ENCODE results near the gene AIMP1. TPM values are rescaled to one million over a fixed set of nuclear protein-coding genes. Genes with fewer than 3 reads are reported as not detected.
"Not testable (repeated sequence)": the region's sequence is repeated elsewhere in the genome, so short reads cannot be mapped to it uniquely, and the experiment has no call there.

AIMP1 gene
- total RNA-seq, 2 experiments from 2014 or later: 49.5 to 52.4 TPM

DNA sequence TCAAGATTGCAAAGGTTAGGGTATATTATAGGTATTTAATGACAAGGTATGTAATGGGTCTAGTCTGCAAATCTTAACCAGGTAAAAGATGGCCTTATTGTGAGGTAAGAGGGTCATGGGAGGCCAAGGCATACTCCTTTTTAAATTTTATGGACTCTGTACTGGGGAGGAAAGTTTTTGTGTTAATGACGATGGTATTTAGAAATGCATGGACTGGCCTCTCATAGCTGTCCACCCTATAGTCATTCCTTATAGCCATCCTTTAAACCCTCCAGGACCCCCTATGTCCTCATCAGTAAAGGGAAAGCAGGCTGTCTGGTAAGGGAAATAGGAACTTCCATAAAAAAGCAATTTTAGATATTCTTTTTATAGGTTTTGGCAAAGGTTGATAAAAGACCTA is 1.5 kb downstream of the AIMP1 start:
- Mint-ChIP-seq H3K36me3 (ENCODE audit: low read depth) (peaks cover 27% of the 10 kb centered on the region), H3K4me3 (no peak overlapping the region), H3K4me1 (peaks cover 39% of the 10 kb centered on the region), H3K27me3 (no peaks in the 10 kb centered on the region), H3K9me3 (no peaks in the 10 kb centered on the region), H3K27ac (no peak overlapping the region)
- ChIA-PET CTCF (no interaction called here), POLR2A (no interaction called here)
- no peak for DNase-seq

DNA sequence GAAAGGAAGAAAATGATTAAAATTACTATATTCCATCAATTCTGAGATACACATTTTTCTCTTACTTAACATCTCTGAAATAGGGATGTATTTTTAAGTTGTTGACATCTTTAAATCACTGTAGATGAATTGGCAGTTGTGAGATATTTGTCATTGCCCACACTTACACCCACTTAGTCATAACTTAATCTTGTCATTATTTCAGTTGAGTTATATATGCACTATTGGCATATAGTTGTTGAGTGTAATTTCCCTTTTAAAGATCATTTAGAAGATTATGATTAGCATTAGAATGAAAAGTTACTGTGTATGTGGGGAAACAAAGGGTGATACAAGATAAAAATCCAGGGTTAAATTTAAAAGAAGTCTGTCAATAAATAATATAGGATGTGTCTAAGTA is 2.2 kb downstream of the AIMP1 start:
- Mint-ChIP-seq H3K27me3 (no peaks in the 10 kb centered on the region), H3K4me3 (no peak overlapping the region), H3K36me3 (ENCODE audit: low read depth) (peaks cover 29% of the 10 kb centered on the region), H3K9me3 (no peaks in the 10 kb centered on the region), H3K4me1 (peaks cover 37% of the 10 kb centered on the region), H3K27ac (no peak overlapping the region)
- no peak for DNase-seq
- CTCF ChIA-PET: no interaction called here
- POLR2A ChIA-PET: no interaction called here

DNA sequence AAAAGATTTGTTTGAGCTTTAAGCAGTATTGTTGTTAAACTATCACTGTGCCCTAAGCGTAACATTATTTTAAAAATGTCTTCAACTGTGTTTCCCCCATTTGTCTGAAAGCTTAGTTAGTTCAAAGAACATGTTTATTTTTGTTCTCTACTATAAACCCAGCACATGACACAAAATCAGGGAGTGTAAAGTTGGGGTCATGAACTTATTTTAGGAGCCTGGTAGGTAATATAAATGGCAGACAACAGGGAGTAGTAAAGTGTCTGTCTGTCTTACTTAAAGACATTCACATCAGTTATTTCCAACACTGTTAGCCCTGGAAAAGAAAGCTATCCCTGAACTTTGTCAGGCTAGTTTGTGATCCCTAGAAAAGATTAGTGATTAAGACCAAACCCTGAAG is 3.9 kb downstream of the AIMP1 start:
- no peak for DNase-seq
- Mint-ChIP-seq H3K36me3 (ENCODE audit: low read depth) (peaks cover 29% of the 10 kb centered on the region), H3K27ac (no peak overlapping the region), H3K4me3 (no peak overlapping the region), H3K9me3 (no peaks in the 10 kb centered on the region), H3K4me1 (peaks cover 24% of the 10 kb centered on the region), H3K27me3 (no peaks in the 10 kb centered on the region)
- POLR2A ChIA-PET: no interaction called here
- CTCF ChIA-PET: interaction anchor here (1.3 kb wide), 1 partner anchor 8 kb away, joined by 5 read pairs; no protein-coding TSS in a partner anchor

DNA sequence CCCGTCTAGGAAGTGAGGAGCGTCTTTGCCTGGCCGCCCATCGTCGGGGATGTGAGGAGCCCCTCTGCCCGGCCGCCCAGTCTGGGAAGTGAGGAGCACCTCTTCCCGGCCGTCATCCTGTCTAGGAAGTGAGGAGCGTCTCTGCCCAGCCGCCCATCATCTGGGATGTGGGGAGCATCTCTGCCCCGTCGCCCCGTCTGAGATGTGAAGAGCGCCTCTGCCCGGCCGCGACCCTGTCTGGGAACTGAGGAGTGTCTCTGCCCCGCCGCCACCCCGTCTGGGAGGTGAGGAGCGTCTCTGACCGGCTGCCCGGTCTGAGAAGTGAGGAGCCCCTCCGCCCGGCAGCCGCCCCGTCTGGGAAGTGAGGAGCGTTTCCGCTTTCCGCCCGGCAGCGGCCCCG is 4.8 kb downstream of the AIMP1 start:
- H3K9me3 Mint-ChIP-seq, H3K27me3 Mint-ChIP-seq, H3K27ac Mint-ChIP-seq, DNase-seq, POLR2A ChIA-PET, CTCF ChIA-PET, H3K4me3 Mint-ChIP-seq: not testable (repeated sequence)
- Mint-ChIP-seq H3K36me3 (ENCODE audit: low read depth) (peaks cover 31% of the 10 kb centered on the region), H3K4me1 (peaks cover 22% of the 10 kb centered on the region)

DNA sequence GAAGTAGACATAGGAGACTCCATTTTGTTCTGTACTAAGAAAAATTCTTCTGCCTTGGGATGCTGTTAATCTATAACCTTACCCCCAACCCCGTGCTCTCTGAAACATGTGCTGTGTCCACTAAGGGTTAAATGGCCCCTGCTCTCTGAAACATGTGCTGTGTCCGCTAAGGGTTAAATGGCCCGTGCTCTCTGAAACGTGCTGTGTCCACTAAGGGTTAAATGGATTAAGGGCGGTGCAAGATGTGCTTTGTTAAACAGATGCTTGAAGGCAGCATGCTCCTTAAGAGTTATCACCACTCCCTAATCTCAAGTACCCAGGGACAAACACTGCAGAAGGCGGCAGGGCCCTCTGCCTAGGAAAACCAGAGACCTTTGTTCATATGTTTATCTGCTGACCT is 5.5 kb downstream of the AIMP1 start:
- Mint-ChIP-seq H3K4me1 (peaks cover 22% of the 10 kb centered on the region), H3K36me3 (ENCODE audit: low read depth) (peaks cover 35% of the 10 kb centered on the region)
- CTCF ChIA-PET, H3K4me3 Mint-ChIP-seq, DNase-seq, H3K9me3 Mint-ChIP-seq, POLR2A ChIA-PET, H3K27me3 Mint-ChIP-seq, H3K27ac Mint-ChIP-seq: not testable (repeated sequence)

DNA sequence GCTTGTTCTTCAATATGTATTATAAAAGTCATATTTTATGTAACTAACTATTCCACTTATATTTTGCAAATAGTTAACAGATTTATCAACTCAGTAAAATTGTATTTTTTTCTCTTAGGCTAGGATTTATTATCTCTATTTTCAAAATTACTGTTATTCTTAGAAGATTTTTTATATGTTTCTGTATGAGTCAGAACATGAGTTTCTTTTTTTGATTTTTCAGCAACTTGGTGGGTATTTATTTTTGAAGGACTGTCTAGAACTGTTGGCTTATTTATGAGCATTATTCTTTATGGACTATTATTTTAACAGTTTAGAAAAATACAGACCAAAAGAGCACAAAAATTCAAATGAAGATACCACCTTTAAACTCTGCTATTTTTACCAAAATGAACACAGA is 6.8 kb downstream of the AIMP1 start:
- ChIA-PET POLR2A (no interaction called here), CTCF (no interaction called here)
- DNase-seq: no peak
- H3K27ac Mint-ChIP-seq: no peak overlapping the region
- H3K27me3 Mint-ChIP-seq: no peaks in the 10 kb centered on the region
- H3K4me3 Mint-ChIP-seq: no peak overlapping the region
- H3K4me1 Mint-ChIP-seq: peaks cover 30% of the 10 kb centered on the region
- no peaks in the 10 kb centered on the region for H3K9me3 Mint-ChIP-seq
- peaks cover 44% of the 10 kb centered on the region for H3K36me3 Mint-ChIP-seq (ENCODE audit: low read depth)

DNA sequence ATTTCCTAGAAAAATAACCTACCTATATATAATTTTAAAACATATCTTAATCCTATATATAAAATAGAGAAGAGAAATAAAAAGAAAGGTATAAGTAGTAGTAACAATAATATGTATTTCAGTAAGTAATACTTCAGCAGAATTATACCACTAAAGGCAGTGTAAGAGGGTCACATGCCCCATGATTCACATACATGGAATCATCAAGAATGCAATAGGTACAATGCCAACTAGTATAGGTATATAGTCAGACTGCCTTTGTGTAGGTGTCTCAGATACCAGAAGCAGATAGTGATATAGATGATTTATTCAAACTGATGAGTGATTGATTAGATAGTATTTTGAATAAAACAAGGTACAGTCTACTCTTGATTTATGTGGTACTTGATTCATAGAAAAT is 9.4 kb downstream of the AIMP1 start:
- ChIA-PET POLR2A (no interaction called here), CTCF (interaction anchor here (0.6 kb wide), 1 partner anchor 10 kb away, joined by 3 read pairs; the partner anchor contains the start of genes AIMP1 and TBCK)
- H3K27ac Mint-ChIP-seq: no peak overlapping the region
- no peaks in the 10 kb centered on the region for H3K27me3 Mint-ChIP-seq
- no peak overlapping the region for H3K4me3 Mint-ChIP-seq
- peaks cover 23% of the 10 kb centered on the region for H3K4me1 Mint-ChIP-seq
- H3K36me3 Mint-ChIP-seq (ENCODE audit: low read depth): peaks cover 44% of the 10 kb centered on the region
- DNase-seq: no peak
- H3K9me3 Mint-ChIP-seq: no peaks in the 10 kb centered on the region

DNA sequence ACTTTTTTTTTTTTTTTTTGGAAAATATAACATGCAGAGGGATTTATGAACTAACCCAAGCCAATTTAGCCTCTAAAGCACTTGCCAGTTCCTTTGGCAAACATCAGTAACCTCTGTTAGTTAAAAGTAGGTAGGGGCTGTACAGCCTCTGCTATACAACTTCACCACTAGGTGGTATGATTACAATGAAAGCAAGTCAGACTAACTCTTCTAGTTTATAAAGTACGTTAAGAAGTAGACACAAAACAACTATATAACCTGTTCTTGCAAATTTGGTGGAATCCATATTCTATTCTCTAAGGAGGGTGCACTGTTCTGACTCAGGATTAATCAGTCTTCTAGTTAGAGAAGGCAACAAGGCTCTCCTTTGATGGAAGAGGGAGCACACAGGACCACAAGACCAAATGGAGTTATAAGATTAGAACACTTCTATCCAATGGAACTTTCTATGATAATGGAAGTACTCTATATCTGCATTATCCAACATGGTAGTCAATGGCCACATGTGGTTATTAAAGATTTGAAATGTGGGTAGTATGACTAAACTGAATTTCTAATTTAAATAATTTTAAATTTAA is 12.8 kb downstream of the AIMP1 start:
- H3K27ac Mint-ChIP-seq: no peak overlapping the region
- no peak for DNase-seq
- H3K36me3 Mint-ChIP-seq (ENCODE audit: low read depth): peaks cover 55% of the 10 kb centered on the region
- H3K9me3 Mint-ChIP-seq: no peaks in the 10 kb centered on the region
- no peaks in the 10 kb centered on the region for H3K27me3 Mint-ChIP-seq
- ChIA-PET CTCF (interaction anchor here (0.7 to 1.7 kb wide), 11 partner anchors 10 to 670 kb away, joined by 3 to 9 read pairs (median 4); partner anchors contain the start of genes AIMP1 and TBCK), POLR2A (interaction anchor here (2.3 kb wide), 1 partner anchor 13 kb away, joined by 18 read pairs; the partner anchor contains the start of genes AIMP1 and TBCK)
- no peak overlapping the region for H3K4me3 Mint-ChIP-seq
- H3K4me1 Mint-ChIP-seq: peaks cover 10% of the 10 kb centered on the region

DNA sequence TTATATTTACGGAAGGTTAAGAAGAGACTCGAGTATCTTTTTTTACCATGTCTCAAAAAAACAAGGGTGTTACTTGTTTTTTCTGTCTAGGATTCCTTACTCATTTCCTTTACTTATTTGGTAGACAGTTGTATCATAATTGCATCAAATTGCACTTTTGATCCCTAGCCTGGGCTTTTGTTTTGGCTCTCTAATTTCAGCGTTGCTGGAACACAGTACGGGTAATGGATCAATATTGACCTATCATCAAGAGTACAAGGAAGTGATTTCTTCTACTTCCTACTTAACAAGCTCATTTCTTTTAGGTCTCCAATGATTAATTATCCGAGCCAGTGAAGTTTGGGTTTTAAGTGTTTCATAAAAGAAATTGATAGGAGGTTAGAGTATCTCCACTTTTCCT is 16.8 kb downstream of the AIMP1 start:
- H3K4me1 Mint-ChIP-seq: peaks cover 4% of the 10 kb centered on the region
- H3K36me3 Mint-ChIP-seq (ENCODE audit: low read depth): peaks cover 65% of the 10 kb centered on the region
- peaks cover 7% of the 10 kb centered on the region for H3K9me3 Mint-ChIP-seq
- H3K4me3 Mint-ChIP-seq: no peak overlapping the region
- DNase-seq: no peak
- ChIA-PET POLR2A (no interaction called here), CTCF (no interaction called here)
- H3K27me3 Mint-ChIP-seq: no peaks in the 10 kb centered on the region
- H3K27ac Mint-ChIP-seq: no peak overlapping the region

DNA sequence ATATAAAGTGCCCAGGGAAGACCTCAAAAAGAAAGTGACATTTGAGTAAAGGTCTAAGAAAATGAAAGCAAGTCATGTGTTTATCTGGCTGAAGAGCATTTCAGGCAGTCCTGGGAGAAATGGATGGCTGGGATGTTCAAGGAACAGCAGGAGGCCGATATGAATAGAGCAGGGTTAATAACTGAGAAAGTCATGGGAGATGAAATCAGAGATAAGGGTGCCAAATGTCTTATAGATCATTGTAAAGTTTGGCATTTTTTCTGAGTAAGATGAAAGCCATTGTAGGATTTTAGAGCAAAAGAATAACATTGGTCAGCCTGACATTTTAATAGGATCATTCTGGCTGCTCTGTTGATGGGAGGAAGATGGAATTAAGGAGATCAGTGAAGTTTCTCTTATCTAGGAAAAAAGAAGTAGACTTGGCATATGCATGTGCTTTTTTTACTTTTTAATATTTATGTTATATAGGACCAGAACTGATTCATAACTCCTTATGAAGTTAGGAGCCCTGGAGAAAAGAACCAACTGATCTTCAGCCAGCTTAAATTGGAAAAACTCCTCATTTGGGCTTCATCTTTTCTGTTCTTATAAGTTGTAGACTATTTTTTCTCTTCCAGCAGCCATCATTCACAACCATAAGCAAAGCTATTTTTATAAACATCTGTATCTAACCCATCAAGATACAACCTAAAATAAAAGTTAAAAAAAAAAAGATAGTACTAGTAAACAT is 18.6 kb downstream of the AIMP1 start:
- no peak overlapping the region for H3K27ac Mint-ChIP-seq
- POLR2A ChIA-PET: no interaction called here
- DNase-seq: no peak
- H3K27me3 Mint-ChIP-seq: no peaks in the 10 kb centered on the region
- CTCF ChIA-PET: no interaction called here
- H3K4me3 Mint-ChIP-seq: no peak overlapping the region
- H3K36me3 Mint-ChIP-seq (ENCODE audit: low read depth): peaks cover 70% of the 10 kb centered on the region
- H3K9me3 Mint-ChIP-seq: peaks cover 7% of the 10 kb centered on the region
- H3K4me1 Mint-ChIP-seq: peaks cover 3% of the 10 kb centered on the region

DNA sequence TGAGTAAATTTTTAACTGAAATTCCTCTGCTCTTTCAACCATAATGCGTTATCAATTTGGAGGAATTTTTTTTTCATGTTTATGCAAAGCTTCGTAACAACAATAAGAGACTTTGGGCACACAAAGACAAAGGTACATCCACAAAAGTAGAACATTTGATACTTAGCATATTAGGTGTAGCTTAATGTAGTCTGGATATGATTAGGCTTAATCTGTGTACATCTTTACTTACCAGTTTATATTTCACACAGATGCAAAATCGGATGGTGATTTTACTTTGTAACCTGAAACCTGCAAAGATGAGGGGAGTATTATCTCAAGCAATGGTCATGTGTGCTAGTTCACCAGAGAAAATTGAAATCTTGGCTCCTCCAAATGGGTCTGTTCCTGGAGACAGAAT is 20.3 kb downstream of the AIMP1 start:
- H3K36me3 Mint-ChIP-seq (ENCODE audit: low read depth): peaks cover 76% of the 10 kb centered on the region
- ChIA-PET POLR2A (no interaction called here), CTCF (interaction anchor here (0.6 kb wide), 1 partner anchor 13 kb away, joined by 3 read pairs; no protein-coding TSS in a partner anchor)
- H3K4me3 Mint-ChIP-seq: no peak overlapping the region
- no peak overlapping the region for H3K27ac Mint-ChIP-seq
- H3K9me3 Mint-ChIP-seq: peaks cover 14% of the 10 kb centered on the region
- DNase-seq: no peak
- peaks cover 18% of the 10 kb centered on the region for H3K4me1 Mint-ChIP-seq
- no peaks in the 10 kb centered on the region for H3K27me3 Mint-ChIP-seq

DNA sequence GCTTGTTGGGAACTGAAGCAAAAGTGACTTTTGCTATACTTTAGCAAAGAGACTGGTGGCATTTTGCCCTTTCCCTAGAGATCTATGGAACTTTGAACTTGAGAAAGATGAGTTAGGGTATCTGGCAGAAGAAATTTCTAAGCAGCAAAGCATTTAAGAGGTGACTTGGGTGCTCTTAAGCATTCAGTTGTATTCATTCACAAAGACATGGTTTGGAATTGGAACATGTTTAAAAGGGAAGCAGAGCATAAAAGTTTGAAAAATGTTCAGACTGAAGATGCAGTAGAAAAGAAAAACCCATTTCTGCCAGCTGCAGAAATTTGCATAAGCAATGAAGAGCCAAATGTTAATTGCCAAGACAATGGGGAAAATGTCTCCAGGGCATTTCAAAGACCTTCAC is 21.6 kb downstream of the AIMP1 start:
- H3K4me3 Mint-ChIP-seq: no peak overlapping the region
- no peaks in the 10 kb centered on the region for H3K27me3 Mint-ChIP-seq
- no peak overlapping the region for H3K27ac Mint-ChIP-seq
- POLR2A ChIA-PET: no interaction called here
- peaks cover 81% of the 10 kb centered on the region for H3K36me3 Mint-ChIP-seq (ENCODE audit: low read depth)
- H3K4me1 Mint-ChIP-seq: peaks cover 20% of the 10 kb centered on the region
- no peak for DNase-seq
- CTCF ChIA-PET: no interaction called here
- peaks cover 14% of the 10 kb centered on the region for H3K9me3 Mint-ChIP-seq

DNA sequence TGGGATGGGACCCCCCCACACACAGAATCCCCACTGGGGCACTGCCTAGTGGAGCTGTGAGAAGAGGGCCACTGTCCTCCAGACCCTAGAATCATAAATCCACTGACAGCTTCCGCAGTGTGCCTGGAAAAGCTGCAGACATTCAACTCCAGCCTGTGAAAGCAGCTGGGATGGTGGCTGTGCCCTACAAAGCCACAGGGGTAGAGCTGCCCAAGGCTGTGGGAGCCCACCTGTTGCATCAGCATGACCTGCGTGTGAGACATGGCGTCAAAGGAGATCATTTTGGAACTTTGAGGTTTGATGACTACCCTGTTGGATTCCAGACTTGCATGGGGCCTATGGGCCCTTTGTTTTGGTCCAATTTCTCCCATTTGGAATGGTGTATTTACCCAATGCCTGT is 22.3 kb downstream of the AIMP1 start:
- POLR2A ChIA-PET: no interaction called here
- DNase-seq: no peak
- H3K27me3 Mint-ChIP-seq: no peaks in the 10 kb centered on the region
- H3K27ac Mint-ChIP-seq: no peak overlapping the region
- no peak overlapping the region for H3K4me3 Mint-ChIP-seq
- H3K9me3 Mint-ChIP-seq: peaks cover 14% of the 10 kb centered on the region
- H3K36me3 Mint-ChIP-seq (ENCODE audit: low read depth): peaks cover 80% of the 10 kb centered on the region
- CTCF ChIA-PET: no interaction called here
- peaks cover 20% of the 10 kb centered on the region for H3K4me1 Mint-ChIP-seq

DNA sequence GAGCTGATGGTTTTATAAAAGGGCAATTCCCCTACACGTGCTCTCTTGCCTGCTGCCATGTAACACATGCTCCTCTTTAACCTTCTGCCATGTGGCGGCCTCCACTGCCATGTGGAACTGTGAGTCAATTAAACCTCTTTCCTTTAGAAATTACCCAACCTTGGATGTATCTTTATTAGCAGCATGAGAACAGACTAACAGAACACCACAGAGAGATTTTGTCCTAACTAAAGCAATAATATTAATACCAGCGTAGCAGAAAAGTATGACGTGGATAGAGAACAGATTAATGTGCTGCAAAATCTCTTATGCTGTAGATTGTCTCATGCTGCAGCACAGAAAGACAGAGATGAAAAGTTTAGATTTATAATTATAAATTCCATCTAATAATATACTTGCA is 23.1 kb downstream of the AIMP1 start:
- CTCF ChIA-PET: no interaction called here
- no peaks in the 10 kb centered on the region for H3K27me3 Mint-ChIP-seq
- POLR2A ChIA-PET: no interaction called here
- no peak overlapping the region for H3K27ac Mint-ChIP-seq
- peaks cover 80% of the 10 kb centered on the region for H3K36me3 Mint-ChIP-seq (ENCODE audit: low read depth)
- no peak for DNase-seq
- H3K4me3 Mint-ChIP-seq: no peak overlapping the region
- H3K4me1 Mint-ChIP-seq: peaks cover 20% of the 10 kb centered on the region
- H3K9me3 Mint-ChIP-seq: peaks cover 14% of the 10 kb centered on the region

Measured in activated CD4-positive, alpha-beta memory T cell treated with anti-CD3 and anti-CD28 coated beads, Interleukin-2, amount 10 ng/mL, durations not matched to agents 7 days and 5 days (primary cell).